DMS153 treated with DMSO at 0.1 percent for 48 hours (cell line): Measurements from ENCODE around the gene C6orf120.

ENCODE experiments used
- DNase-seq: peaks from one replicate; lab custom pipeline; 2025; ENCODE audit not compliant: unreplicated experiment; lab: John Stamatoyannopoulos, UW

The C6orf120 gene

DNA sequence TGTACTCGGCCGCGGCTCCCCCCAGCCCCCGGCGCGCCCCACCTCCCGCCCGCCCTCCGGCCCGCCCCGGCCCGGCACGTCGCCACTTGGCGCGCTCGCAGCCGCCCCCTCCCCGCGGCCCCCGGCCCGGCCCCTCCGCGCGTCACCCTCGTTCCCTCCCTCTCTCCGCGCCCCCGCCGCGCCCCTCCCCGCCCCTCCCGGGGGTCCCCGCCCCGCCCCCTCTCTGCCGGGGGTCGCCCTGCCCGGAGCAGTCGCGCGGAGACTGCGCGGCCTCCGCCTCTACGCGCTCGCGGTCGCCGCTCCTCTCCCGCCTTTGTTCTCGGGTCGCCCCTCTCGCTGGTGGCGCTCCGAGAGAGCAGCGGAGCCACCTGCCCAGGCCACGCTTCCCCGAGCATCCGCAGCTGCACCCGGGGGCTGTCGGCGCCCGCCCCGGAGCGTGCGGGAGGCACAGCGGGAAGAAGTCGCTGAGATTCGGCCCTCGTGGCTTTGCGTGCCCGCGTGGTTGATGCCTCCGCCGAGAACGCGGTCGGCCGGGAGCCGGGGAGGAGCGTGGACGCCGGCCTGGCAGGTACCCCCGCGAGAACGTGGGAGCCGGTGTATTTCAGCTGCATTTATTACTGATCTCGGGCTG, 22.7 kb downstream of the C6orf120 start, which contains the start of gene PHF10:
Gene PHF10, minus strand, starts transcription at position 7 of the 631 bp plus-strand sequence. CDS start 569 bp downstream, outside the sequence.
- peak; percentile 26 for DNase-seq

DNA sequence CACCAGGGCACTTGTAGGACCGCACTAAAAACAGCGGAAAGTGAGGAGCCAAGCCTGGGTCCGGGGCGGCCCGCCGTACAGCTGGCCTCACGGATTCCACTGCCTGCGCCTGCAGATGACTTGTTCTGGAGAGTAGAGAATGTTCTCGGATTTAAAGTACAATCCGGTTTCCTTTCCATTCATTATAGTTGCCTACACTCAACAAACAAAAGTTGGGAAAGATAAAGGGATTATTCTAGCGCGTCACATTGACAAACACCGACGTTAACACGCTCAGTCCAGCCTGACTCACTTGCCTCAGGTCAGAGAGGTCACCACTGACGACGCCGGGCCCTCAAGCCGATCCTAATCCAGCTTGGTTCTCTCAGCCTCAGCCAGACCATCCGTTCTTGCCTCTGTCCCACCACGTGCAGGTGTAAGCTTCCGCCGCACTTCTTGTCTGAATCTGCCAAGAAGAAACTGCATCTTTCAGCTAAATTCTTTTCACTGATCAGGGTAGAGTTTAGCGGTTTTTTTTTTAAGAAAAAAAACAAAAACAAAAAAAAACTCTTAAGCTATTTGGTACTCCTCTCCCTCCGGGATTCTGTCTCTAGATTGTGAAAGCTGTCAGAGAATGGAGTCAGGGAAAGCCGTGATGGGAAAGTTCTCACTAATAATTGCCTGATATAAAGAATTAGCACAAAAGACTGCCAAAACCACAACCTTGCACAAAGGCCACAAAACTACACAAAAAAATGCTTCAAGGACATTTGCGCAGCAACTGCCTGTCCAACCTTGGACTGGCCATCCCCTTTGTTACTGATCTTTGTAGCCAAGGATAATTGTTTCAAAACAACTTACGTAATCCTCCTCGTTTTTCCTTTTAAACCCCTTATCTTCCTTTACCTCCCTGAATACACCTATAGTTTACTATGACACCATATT, 23.5 kb downstream of the C6orf120 start:
- peak; percentile 26 for DNase-seq

DNA sequence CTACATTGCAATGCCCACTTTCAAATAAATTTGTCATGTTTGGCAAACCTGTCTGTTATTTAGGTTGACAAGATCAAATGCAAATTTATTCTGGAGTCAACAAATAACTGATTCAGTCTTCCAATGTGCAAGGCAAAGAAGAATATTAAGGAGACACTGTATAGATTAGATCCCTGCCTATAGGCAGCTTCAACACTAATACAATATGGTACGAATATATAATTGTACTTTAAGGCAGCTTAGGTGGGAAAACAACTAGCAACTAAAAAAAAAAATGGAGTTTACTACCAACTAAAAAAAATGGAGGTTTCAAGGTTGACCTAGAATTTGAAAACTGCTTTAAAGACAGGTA, 24.1 kb downstream of the C6orf120 start:
- no peak for DNase-seq

DNA sequence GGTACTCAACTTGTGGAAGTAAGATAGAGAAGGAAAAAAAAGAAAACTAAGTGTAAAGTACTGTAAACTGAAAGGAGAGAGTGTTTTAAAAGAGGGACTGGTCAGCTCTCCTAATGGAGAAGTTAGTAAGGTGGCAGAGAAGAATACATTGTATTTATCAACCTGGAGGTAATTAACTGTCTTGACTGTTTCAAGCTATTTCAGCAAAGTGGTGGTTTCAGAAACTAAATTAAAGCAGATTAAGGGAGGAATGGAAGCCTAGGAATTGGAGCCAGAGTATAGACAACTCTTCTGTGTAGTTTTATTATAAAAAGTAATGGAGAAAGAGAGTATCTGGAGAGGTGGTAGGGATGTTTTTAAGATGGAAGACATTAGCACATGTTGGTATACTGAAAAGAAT, 25.0 kb downstream of the C6orf120 start:
- DNase-seq = no peak

DNA sequence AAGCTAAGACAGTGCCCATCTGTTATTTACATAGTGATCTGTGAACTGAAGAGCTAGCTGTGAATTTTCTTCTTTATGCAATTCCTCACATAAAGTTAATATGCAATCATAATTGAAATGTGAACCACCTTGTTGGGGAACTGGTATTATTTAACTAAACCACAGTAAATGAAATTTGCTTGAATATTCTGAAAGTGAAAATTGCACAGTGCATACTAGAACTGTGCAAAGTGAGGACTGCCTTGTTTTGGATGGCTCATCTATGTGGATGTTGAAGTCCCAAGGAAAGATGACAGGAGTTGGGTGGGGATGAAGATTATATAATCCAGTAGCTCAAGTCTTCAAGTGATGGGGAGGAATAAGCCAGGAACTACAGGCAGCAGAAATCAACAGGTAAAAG, 28.0 kb downstream of the C6orf120 start:
- no peak for DNase-seq

DNA sequence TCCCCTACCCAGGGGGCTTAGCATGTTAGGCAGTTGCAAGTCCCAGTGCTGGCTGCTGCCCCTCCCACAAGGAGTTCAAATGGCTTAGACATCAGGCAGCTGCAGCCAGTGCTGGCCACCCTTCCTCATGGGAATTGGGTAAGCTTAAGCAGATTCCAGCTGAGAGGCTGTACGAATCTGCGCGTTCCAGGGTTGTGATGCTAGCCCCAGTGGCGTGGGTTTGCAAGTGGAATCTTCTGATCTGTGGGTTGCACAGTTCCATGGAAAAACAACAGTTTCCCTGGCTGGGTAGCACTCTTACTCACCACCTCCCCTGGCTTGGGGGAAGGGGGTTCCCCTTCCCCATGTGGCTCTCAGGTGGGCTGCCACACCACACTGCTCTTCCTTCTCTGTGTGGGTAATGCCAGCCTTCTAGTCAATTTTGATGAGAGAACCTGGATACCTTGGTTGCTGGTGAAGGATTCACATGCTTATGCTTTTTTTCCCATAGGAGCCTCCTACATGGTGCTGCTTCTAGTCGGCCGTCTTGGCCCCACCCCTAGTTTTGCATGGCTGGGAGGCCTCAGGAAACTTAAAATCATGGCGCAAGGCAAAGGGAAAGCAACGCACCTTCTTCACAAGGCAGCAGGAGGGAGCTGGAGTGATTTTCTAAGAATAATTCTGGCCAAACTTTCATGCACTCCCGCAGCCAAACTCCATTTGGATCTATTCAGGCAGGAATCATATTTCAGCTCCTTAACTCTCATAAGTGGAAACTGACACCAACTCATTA, 36.5 kb downstream of the C6orf120 start:
- no peak for DNase-seq

DNA sequence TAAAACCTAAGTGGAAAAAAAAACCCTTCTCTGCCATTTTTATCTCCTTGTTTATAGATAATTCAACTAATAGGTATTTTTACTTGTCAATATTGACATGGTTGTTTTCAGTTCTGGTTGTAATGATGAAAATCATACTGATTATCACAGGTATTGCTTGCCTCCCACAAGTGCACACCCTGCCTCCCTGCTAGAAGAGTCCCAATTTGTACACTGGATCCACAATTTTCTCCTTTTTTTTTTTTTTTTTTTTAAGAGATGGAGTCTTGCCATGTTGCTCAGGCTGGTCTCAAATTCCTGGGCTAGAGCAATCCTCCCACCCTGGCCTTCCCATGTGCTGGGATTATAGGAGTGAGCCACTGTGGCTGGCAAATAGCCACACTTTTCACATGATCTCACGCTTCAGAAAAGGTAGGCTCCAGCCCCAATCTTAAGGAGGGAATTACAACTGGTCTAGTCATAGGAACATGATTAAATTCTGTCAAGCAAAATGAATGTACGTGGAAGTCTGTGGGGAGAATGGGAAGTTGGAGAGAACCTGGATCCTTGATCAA, 37.1 kb downstream of the C6orf120 start:
- DNase-seq = no peak

DNA sequence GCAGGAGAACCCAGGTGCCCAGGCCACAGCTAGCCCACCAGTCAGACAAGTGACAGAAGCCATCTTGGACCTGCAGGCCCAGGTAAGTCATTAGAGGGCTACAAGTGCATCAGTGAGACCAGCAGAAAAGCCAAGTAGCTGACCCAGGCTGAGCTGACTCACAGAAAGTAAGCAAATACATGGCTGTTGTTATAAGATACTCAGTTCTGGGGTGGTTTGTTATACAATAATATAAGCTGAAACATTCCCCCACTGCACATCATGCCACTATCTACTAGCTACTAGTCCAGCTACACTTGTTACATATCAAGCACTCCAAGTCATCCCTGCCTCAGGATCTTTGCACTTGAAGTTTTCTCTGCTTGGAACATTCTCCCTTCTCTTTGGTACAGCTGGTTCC, 39.4 kb downstream of the C6orf120 start:
- no peak for DNase-seq

DNA sequence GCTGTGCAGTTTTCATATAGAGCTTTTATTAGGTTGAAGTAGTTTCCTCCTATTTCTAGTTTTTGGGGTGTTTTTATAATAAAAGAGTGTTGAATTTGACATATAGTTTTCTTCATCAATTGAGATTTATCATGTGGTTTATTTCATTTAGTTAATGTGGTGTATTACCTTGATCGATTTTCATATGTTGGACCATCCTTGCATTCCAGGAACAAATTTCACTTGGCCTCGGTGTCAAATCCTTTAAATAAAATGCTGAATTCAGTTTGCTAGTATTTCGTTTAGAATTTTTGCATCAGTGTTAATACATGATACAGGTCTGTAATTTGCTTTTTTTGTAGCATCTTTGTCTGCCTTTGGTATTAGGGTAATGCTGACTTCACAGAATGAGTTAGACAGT, 43.5 kb downstream of the C6orf120 start:
- DNase-seq = no peak

DNA sequence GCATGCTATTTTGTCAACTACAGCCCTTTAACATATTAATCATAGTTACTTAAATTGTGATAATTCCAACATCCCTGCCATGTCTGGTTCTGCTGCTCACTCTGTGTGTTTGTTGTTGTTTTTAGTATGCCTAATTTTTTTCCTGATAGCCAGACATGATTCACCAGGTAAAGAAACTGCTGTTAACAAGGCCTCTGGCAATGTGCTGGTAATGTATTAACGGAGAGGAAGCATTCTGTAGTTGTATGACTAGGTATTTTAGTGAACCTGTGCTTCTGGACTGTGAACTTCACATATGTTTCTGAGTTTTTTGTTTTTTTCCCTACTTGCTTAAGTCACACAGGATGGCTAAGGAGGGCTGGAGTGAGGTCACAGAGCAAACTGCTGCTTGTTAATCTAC, 44.6 kb downstream of the C6orf120 start:
- no peak for DNase-seq

DNA sequence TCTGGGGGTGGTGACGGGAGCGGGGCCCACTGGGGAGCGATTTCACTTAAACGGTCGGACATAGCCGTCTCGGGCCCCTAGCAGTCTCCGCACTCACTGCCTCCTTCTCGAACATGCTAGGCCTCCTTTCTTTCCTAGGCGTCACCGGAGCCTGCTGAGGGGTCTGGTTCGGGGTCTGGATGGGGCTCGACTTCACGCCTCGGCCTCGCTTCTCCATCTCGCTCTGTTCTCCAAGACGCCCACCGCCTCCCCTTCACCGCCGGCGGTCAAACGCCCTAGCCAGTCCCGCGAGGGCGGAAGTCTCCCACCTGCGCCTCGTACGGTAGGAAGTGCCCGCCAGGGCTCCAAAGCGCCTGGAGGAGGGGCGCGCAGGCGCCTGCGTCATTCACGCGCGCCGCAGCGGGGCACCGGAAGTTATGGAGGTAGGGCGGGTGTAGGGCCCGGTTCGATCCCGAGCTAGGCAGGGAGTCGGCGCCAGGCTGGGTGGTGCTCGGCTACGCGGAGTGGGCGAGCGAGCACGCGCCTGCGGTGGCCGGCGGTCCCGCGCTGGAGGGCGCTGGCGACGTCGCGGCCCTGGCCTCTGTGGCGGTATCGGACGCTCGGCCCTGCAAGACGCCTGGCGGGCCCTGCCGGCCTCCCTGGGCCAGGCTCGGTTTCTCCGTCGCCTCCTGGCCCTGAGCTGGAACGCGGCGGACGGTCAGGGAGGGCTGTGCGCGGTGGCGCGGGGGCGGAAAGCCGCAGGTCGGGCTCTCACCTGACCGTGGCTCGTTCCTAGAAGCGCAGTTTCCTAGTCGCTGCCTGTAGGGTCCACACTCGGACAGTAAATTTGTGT, 49.5 kb downstream of the C6orf120 start, which contains the start of the genes DYNLT2 and ERMARD:
Gene DYNLT2, minus strand, starts transcription at position 331 of the 832 bp plus-strand sequence. Its CDS starts 114 bp downstream, at position 217.
Gene ERMARD, plus strand, starts transcription at position 381 of the 832 bp plus-strand sequence. Its CDS starts 36 bp downstream, at position 417.
- peak; percentile 81 for DNase-seq

DNA sequence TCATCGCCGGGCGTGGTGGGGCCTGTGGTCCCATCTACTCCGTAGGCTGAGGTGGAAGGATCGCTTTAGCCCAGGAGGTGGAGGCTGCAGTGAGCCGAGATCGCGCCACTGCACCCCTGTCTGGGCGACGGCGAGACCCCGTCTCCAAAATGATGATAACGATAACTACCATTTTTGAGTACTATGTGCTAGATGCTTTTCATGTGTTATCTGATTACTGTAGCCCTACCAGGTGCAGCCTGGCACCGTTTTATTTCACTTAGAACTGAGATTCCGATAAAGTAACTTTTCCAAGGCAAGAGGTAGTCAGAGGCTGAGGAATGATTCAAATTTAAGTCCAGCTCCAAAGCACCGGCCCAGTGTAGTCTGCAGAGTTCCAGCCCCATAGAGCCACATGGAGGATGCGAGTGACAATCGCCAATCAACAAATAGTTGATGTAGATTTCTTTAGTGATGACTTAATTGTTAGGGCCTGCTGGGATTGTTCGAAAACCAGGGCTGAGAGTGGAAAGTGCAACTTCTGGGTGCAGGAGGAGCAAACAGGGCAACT, 50.2 kb downstream of the C6orf120 start:
- no peak for DNase-seq
